Measurements from ENCODE around the gene C17orf100. TPM values are rescaled to one million over a fixed set of nuclear protein-coding genes. Genes with fewer than 3 reads are reported as not detected.

C17orf100 gene
- polyA plus RNA-seq, 2 donors, result 2.1 to 2.9 TPM

DNA sequence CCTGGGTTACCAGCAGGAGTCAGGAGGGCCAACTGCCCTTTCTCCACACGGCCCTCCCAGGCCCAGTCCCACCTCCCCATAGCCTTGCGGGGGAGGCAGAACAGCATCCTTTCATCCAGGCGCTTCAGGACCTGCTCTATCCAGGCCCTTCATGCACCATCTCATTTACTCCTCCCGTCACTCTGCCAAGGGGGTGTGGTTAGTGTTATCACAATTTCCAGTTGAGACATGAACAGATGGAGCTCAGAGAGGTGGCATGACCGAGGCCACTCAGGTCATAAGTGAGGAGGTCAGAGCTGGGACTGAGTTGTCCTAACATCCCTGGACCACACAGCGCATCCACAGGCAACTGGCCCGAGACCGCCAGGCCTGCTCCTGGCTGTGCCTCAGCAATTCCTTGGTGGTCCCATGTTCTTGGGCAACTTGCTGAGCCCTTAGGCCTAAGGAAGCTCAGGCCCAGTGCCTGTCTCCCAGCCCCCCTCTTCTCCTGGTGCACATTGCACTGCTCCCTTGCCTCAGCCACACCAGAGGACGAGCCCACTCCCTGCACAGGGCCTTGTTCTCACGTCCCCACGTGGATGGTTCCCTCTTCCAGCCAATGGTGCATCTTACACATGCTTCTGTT lies 23.8 kb downstream of the C17orf100 start:
- H3K4me1 ChIP-seq (ENCODE audit: control insufficient read depth in 2 of 2, insufficient read depth in 2 of 2, low read length in 1 of 2), result peaks cover 3 to 9% of the 10 kb centered on the region in 2 donors
- H3K9me3 ChIP-seq (ENCODE audit: control insufficient read depth in 2 of 2, insufficient read depth in 1 of 2, low read depth in 1 of 2, low read length in 1 of 2), result peaks cover 0 to 2% of the 10 kb centered on the region in 2 donors
- no peaks in the 10 kb centered on the region for H3K27me3 ChIP-seq (ENCODE audit: control insufficient read depth in 1 of 2, insufficient read depth in 2 of 2, low read length in 2 of 2)
- no peak overlapping the region for H3K27ac ChIP-seq (ENCODE audit: low read depth in 2 of 2, low read length in 1 of 2)
- no peaks in the 10 kb centered on the region for H3K36me3 ChIP-seq (ENCODE audit: control insufficient read depth in 2 of 2, insufficient read depth in 2 of 2, low read length in 1 of 2)
- H3K4me3 ChIP-seq (ENCODE audit: low read depth in 1 of 2, low read length in 2 of 2), result no peak overlapping the region
- 70 to 72% methylated on average over 11 of the region's 11 CpGs for WGBS, 2 donors

- peaks cover 0 to 2% of the 10 kb centered on the region in 2 donors for H3K9me3 ChIP-seq (ENCODE audit: control insufficient read depth in 2 of 2, insufficient read depth in 1 of 2, low read depth in 1 of 2, low read length in 1 of 2)
- H3K27me3 ChIP-seq (ENCODE audit: control insufficient read depth in 1 of 2, insufficient read depth in 2 of 2, low read length in 2 of 2), result no peaks in the 10 kb centered on the region
- no peak overlapping the region for H3K27ac ChIP-seq (ENCODE audit: low read depth in 2 of 2, low read length in 1 of 2)
- H3K36me3 ChIP-seq (ENCODE audit: control insufficient read depth in 2 of 2, insufficient read depth in 2 of 2, low read length in 1 of 2), result no peaks in the 10 kb centered on the region
- no peak overlapping the region for H3K4me3 ChIP-seq (ENCODE audit: low read depth in 1 of 2, low read length in 2 of 2)
- H3K4me1 ChIP-seq (ENCODE audit: control insufficient read depth in 2 of 2, insufficient read depth in 2 of 2, low read length in 1 of 2), result peaks cover 0 to 5% of the 10 kb centered on the region in 2 donors
- WGBS, 2 donors, result 75 to 76% methylated on average over 6 of the region's 6 CpGs
Observed at GRCh38 chr17:6676802-6677157, 25.2 kb downstream of the C17orf100 start.

- peaks cover 0 to 5% of the 10 kb centered on the region in 2 donors for H3K4me1 ChIP-seq (ENCODE audit: control insufficient read depth in 2 of 2, insufficient read depth in 2 of 2, low read length in 1 of 2)
- H3K27ac ChIP-seq (ENCODE audit: low read depth in 2 of 2, low read length in 1 of 2), result no peak overlapping the region
- WGBS, 2 donors, result 69 to 72% methylated on average over 16 of the region's 16 CpGs
- no peak overlapping the region for H3K4me3 ChIP-seq (ENCODE audit: low read depth in 1 of 2, low read length in 2 of 2)
- peaks cover 0 to 2% of the 10 kb centered on the region in 2 donors for H3K9me3 ChIP-seq (ENCODE audit: control insufficient read depth in 2 of 2, insufficient read depth in 1 of 2, low read depth in 1 of 2, low read length in 1 of 2)
- H3K36me3 ChIP-seq (ENCODE audit: control insufficient read depth in 2 of 2, insufficient read depth in 2 of 2, low read length in 1 of 2), result no peaks in the 10 kb centered on the region
- H3K27me3 ChIP-seq (ENCODE audit: control insufficient read depth in 1 of 2, insufficient read depth in 2 of 2, low read length in 2 of 2), result no peaks in the 10 kb centered on the region
Observed at GRCh38 chr17:6677158-6677831, 25.7 kb downstream of the C17orf100 start.

- no peak overlapping the region for H3K27ac ChIP-seq (ENCODE audit: low read depth in 2 of 2, low read length in 1 of 2)
- no peak overlapping the region for H3K4me3 ChIP-seq (ENCODE audit: low read depth in 1 of 2, low read length in 2 of 2)
- peaks cover 0 to 5% of the 10 kb centered on the region in 2 donors for H3K4me1 ChIP-seq (ENCODE audit: control insufficient read depth in 2 of 2, insufficient read depth in 2 of 2, low read length in 1 of 2)
- peaks cover 0 to 2% of the 10 kb centered on the region in 2 donors for H3K9me3 ChIP-seq (ENCODE audit: control insufficient read depth in 2 of 2, insufficient read depth in 1 of 2, low read depth in 1 of 2, low read length in 1 of 2)
- H3K27me3 ChIP-seq (ENCODE audit: control insufficient read depth in 1 of 2, insufficient read depth in 2 of 2, low read length in 2 of 2), result no peaks in the 10 kb centered on the region
- WGBS, 2 donors, result 75 to 91% methylated on average over 6 to 7 of the region's 7 CpGs
- H3K36me3 ChIP-seq (ENCODE audit: control insufficient read depth in 2 of 2, insufficient read depth in 2 of 2, low read length in 1 of 2), result no peaks in the 10 kb centered on the region
Observed at GRCh38 chr17:6677946-6678345, 26.4 kb downstream of the C17orf100 start.

DNA sequence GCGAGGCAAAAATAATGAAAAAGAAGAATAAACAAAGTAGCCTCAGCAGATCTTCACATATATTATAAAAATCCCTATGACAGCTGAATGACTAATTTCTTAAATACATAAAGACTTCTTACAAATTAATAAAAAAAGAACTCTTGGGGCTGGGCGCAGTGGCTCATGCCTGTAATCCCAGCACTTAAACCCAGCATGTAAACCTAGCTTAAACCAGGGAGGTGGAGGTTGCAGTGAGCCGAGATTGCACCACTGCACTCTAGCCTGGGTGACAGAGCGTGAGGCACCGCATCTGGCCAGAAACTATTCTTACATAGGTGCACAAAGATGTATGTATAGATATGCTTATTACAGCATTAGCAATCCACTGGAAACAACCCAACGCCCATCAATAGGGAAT lies 27.7 kb downstream of the C17orf100 start:
- Histone ChIP-seq H3K9me3 (ENCODE audit: control insufficient read depth in 2 of 2, insufficient read depth in 1 of 2, low read depth in 1 of 2, low read length in 1 of 2) (peaks cover 0 to 2% of the 10 kb centered on the region in 2 donors), H3K4me3 (ENCODE audit: low read depth in 1 of 2, low read length in 2 of 2) (no peak overlapping the region), H3K27me3 (ENCODE audit: control insufficient read depth in 1 of 2, insufficient read depth in 2 of 2, low read length in 2 of 2) (no peaks in the 10 kb centered on the region), H3K36me3 (ENCODE audit: control insufficient read depth in 2 of 2, insufficient read depth in 2 of 2, low read length in 1 of 2) (no peaks in the 10 kb centered on the region), H3K4me1 (ENCODE audit: control insufficient read depth in 2 of 2, insufficient read depth in 2 of 2, low read length in 1 of 2) (peaks cover 0 to 5% of the 10 kb centered on the region in 2 donors), H3K27ac (ENCODE audit: low read depth in 2 of 2, low read length in 1 of 2) (no peak overlapping the region)
- WGBS, 2 donors, result 54 to 59% methylated on average over 6 of the region's 6 CpGs

DNA sequence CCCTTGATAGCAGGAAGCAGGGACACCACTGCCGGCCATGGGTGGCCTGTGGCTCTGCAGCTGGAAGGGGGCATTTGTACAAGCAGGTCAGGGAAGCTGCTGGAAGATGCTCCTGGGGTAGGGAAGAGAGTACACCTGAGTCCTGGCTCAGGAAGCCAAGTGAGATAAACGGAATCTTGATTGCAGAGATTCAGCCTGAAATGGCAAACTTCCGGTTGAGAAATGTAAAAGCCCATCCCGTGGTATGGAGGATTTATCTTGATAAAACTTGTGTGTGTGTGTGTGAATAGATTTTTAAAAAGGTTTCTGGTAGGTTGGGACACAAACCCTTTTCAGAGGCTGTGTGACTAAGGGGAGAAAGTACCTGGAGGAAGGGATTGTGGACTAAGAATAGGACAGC lies 29.6 kb downstream of the C17orf100 start:
- no peaks in the 10 kb centered on the region for H3K27me3 ChIP-seq (ENCODE audit: control insufficient read depth in 1 of 2, insufficient read depth in 2 of 2, low read length in 2 of 2)
- H3K27ac ChIP-seq (ENCODE audit: low read depth in 2 of 2, low read length in 1 of 2), result no peak overlapping the region
- no peaks in the 10 kb centered on the region for H3K9me3 ChIP-seq (ENCODE audit: control insufficient read depth in 2 of 2, insufficient read depth in 1 of 2, low read depth in 1 of 2, low read length in 1 of 2)
- H3K36me3 ChIP-seq (ENCODE audit: control insufficient read depth in 2 of 2, insufficient read depth in 2 of 2, low read length in 1 of 2), result no peaks in the 10 kb centered on the region
- H3K4me3 ChIP-seq (ENCODE audit: low read depth in 1 of 2, low read length in 2 of 2), result no peak overlapping the region
- H3K4me1 ChIP-seq (ENCODE audit: control insufficient read depth in 2 of 2, insufficient read depth in 2 of 2, low read length in 1 of 2), result no peaks in the 10 kb centered on the region
- 60 to 67% methylated on average over 4 of the region's 4 CpGs for WGBS, 2 donors

GRCh38 chr17:6681671-6682070 lies 30.1 kb downstream of the C17orf100 start:
- H3K4me1 ChIP-seq (ENCODE audit: control insufficient read depth in 2 of 2, insufficient read depth in 2 of 2, low read length in 1 of 2), result no peaks in the 10 kb centered on the region
- no peak overlapping the region for H3K27ac ChIP-seq (ENCODE audit: low read depth in 2 of 2, low read length in 1 of 2)
- no peak overlapping the region for H3K4me3 ChIP-seq (ENCODE audit: low read depth in 1 of 2, low read length in 2 of 2)
- no peaks in the 10 kb centered on the region for H3K27me3 ChIP-seq (ENCODE audit: control insufficient read depth in 1 of 2, insufficient read depth in 2 of 2, low read length in 2 of 2)
- no peaks in the 10 kb centered on the region for H3K36me3 ChIP-seq (ENCODE audit: control insufficient read depth in 2 of 2, insufficient read depth in 2 of 2, low read length in 1 of 2)
- H3K9me3 ChIP-seq (ENCODE audit: control insufficient read depth in 2 of 2, insufficient read depth in 1 of 2, low read depth in 1 of 2, low read length in 1 of 2), result no peaks in the 10 kb centered on the region
- WGBS, 2 donors, result 50 to 51% methylated on average over 5 of the region's 5 CpGs

DNA sequence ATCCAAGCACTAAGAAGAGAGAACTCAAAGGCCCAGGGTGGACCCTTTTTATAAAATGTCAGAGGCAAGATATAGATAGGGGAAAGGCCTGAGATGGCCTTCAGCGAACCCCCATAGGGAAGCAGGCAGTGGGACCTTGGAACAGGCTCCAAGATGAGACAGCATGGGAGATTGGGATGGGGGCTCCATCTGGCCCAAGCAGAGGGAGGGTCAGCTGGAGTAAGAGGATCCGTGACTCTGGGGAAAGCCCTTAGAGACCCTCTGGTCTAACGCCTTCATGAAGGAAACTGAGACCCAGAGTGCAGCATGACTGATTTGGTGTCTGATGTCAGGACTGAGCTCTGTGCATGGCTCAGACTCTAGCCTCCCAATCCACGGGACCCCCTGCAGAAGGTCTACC lies 30.8 kb downstream of the C17orf100 start:
- no peaks in the 10 kb centered on the region for H3K4me1 ChIP-seq (ENCODE audit: control insufficient read depth in 2 of 2, insufficient read depth in 2 of 2, low read length in 1 of 2)
- no peak overlapping the region for H3K27ac ChIP-seq (ENCODE audit: low read depth in 2 of 2, low read length in 1 of 2)
- H3K27me3 ChIP-seq (ENCODE audit: control insufficient read depth in 1 of 2, insufficient read depth in 2 of 2, low read length in 2 of 2), result no peaks in the 10 kb centered on the region
- H3K9me3 ChIP-seq (ENCODE audit: control insufficient read depth in 2 of 2, insufficient read depth in 1 of 2, low read depth in 1 of 2, low read length in 1 of 2), result no peaks in the 10 kb centered on the region
- H3K4me3 ChIP-seq (ENCODE audit: low read depth in 1 of 2, low read length in 2 of 2), result no peak overlapping the region
- no peaks in the 10 kb centered on the region for H3K36me3 ChIP-seq (ENCODE audit: control insufficient read depth in 2 of 2, insufficient read depth in 2 of 2, low read length in 1 of 2)
- 90 to 91% methylated on average over 4 of the region's 4 CpGs for WGBS, 2 donors

- no peak overlapping the region for H3K27ac ChIP-seq (ENCODE audit: low read depth in 2 of 2, low read length in 1 of 2)
- no peaks in the 10 kb centered on the region for H3K9me3 ChIP-seq (ENCODE audit: control insufficient read depth in 2 of 2, insufficient read depth in 1 of 2, low read depth in 1 of 2, low read length in 1 of 2)
- H3K4me3 ChIP-seq (ENCODE audit: low read depth in 1 of 2, low read length in 2 of 2), result no peak overlapping the region
- H3K4me1 ChIP-seq (ENCODE audit: control insufficient read depth in 2 of 2, insufficient read depth in 2 of 2, low read length in 1 of 2), result no peaks in the 10 kb centered on the region
- WGBS, 2 donors, result 75 to 79% methylated on average over 3 of the region's 3 CpGs
- H3K36me3 ChIP-seq (ENCODE audit: control insufficient read depth in 2 of 2, insufficient read depth in 2 of 2, low read length in 1 of 2), result no peaks in the 10 kb centered on the region
- no peaks in the 10 kb centered on the region for H3K27me3 ChIP-seq (ENCODE audit: control insufficient read depth in 1 of 2, insufficient read depth in 2 of 2, low read length in 2 of 2)
Observed at GRCh38 chr17:6683081-6683684, 31.6 kb downstream of the C17orf100 start.

Data from esophagus (tissue), 2 donors.